OCI-LY7 (cell line): ENCODE data around the gene SREBF1. TPM values are rescaled to one million over a fixed set of nuclear protein-coding genes. Genes with fewer than 3 reads are reported as not detected.

Experiments
- BruUV-seq: library from RNA; stranded (reverse); fragments of 400-500 nt; replicated peaks from 2 replicates; lab custom pipeline; 2021; lab: Mats Ljungman, UMichigan
- CTCF ChIA-PET: fragments of 300-600 bp; sonication (Branson Sonifier 250); formaldehyde crosslinking; loops from one replicate; lab custom pipeline; 2022; ENCODE audit warnings: antibody characterized with exemption; ENCODE audit not compliant: unreplicated experiment; lab: Charles Lee
- POLR2A ChIA-PET: fragments of 300-600 bp; sonication (Branson Sonifier 250); formaldehyde crosslinking; loops from one replicate; lab custom pipeline; 2022; ENCODE audit warnings: antibody characterized with exemption; lab: Charles Lee
- DNase-seq: peaks from one replicate; pipeline ENCODE4 v3.0.0-alpha.2; 2015; ENCODE audit warnings: low spot score
- H2AFZ ChIP-seq: fragments of 200-600 bp; sonication (generic), shearing (Covaris generic); 2 replicates; pipeline ENCODE4 v1.6.1; 2014; ENCODE audit warnings: mild to moderate bottlenecking, antibody characterized with exemption, low read length, moderate library complexity
- H3K27ac ChIP-seq: fragments of 200-600 bp; sonication (generic); 2 replicates; pipeline ENCODE4 v1.5.1; 2014; ENCODE audit warnings: mixed run types, low read depth, mild to moderate bottlenecking, moderate library complexity, low read length, inconsistent platforms; ENCODE audit not compliant: poor library complexity, severe bottlenecking
- H3K36me3 ChIP-seq: fragments of 200-600 bp; sonication (generic); 2 replicates; pipeline ENCODE4 v1.6.1; 2014; ENCODE audit warnings: mild to moderate bottlenecking, antibody characterized with exemption, low read length, moderate library complexity, mixed read lengths; ENCODE audit not compliant: insufficient read depth
- H3K4me1 ChIP-seq: fragments of 200-600 bp; sonication (generic); 2 replicates; pipeline ENCODE4 v1.5.1; 2014; ENCODE audit warnings: mild to moderate bottlenecking, low read length; ENCODE audit not compliant: insufficient read depth, poor library complexity, severe bottlenecking
- H3K4me2 ChIP-seq: fragments of 200-600 bp; sonication (generic); 2 replicates; pipeline ENCODE4 v1.6.1; 2014; ENCODE audit warnings: mild to moderate bottlenecking, low read length
- H3K4me3 ChIP-seq: fragments of 200-600 bp; sonication (generic); 2 replicates; pipeline ENCODE4 v1.5.1; 2014; ENCODE audit warnings: mild to moderate bottlenecking, low read depth, low read length; ENCODE audit not compliant: poor library complexity, severe bottlenecking
- H3K79me2 ChIP-seq: fragments of 200-600 bp; sonication (generic); 2 replicates; pipeline ENCODE4 v1.6.1; 2016; ENCODE audit warnings: low read depth, mild to moderate bottlenecking, low read length, moderate library complexity, mixed read lengths; ENCODE audit not compliant: insufficient read depth
- H3K9me2 ChIP-seq: fragments of 200-600 bp; sonication (generic); 2 replicates; pipeline ENCODE4 v1.6.1; 2016; ENCODE audit warnings: mild to moderate bottlenecking, low read length, mixed read lengths; ENCODE audit not compliant: insufficient read depth
- H3K9me3 ChIP-seq: fragments of 200-600 bp; sonication (generic); 2 replicates; pipeline ENCODE4 v1.6.1; 2014; ENCODE audit warnings: mild to moderate bottlenecking, mixed run types, low read length, mixed read lengths
- H4K20me1 ChIP-seq: fragments of 200-600 bp; sonication (generic); 2 replicates; pipeline ENCODE4 v1.6.1; 2014; ENCODE audit warnings: mild to moderate bottlenecking, antibody characterized with exemption, low read length, moderate library complexity, mixed read lengths; ENCODE audit not compliant: insufficient read depth
- CTCF ChIP-seq: fragments of 200-600 bp; sonication (generic); conservative IDR thresholded peaks from 2 replicates; pipeline ENCODE4 v1.5.1; 2014; ENCODE audit warnings: mild to moderate bottlenecking, antibody characterized with exemption, low read length, moderate library complexity, mixed read lengths
- EZH2phosphoT487 ChIP-seq: fragments of 200-600 bp; sonication (generic); IDR thresholded peaks from 2 replicates; pipeline ENCODE4 v1.6.1; 2018; ENCODE audit warnings: low read depth, borderline replicate concordance, mild to moderate bottlenecking, mixed run types, antibody characterized with exemption, low read length, moderate library complexity, mixed read lengths
- intact Hi-C: fragments of 100-400 bp; cut with micrococcal nuclease; formaldehyde crosslinking; loops from one replicate; pipeline ENCODE4 v1.10.0; 2022; ENCODE audit not compliant: unreplicated experiment
- total RNA-seq, 2 experiments: library from RNA; depleted of rRNA in 1 of 2; stranded (reverse); fragments of >200 nt in 1 of 2; shearing (Covaris generic) in 1 of 2; gene quantifications; 2 replicates each; pipeline ENCODE4 v1.2.3, GENCODE V29; 2014 to 2022

Gene SREBF1
- total RNA-seq, 2 experiments from 2014 or later: 70.4 to 187 TPM

DNA sequence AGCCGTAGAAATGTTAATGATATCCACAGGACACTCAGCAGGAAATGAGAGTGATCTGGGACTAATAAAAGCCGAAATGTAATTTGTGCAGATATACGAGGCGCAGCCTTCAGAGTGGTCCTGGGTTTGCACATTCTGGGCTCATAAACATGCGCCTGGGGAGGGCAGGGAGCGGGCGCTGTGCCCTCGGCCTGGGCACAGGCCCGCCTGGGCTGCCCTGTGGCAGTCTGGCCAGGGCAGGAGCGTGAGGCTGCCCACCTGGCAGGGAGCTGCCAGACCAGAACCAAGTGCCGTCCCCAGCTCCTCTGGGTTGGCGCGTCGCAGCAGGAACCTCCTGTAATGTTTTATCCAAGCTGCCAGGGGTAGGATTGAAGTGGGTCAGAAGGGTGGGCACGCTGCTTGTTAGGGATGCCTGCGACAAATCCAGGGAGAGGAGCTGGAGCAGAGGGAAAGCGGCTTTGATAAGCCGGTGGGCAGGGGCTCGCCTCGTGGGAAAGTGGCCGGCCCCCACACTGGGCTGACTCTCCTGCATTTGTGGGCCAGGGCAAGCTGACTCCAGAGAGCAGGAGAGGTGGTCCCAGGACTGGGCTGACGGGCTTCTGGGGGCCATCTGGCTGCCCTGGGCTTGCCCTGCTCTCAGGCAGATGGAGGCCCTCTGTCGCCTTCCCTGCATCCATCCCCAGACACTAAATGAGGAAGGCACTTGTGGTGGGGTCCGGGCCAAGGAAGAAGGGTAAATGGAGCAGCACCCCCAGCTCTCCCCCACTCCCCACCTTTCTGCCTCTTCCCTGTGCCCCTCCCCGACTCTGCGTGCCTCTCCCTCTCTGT lies 45.9 kb downstream of the SREBF1 start:
- POLR2A ChIA-PET: interaction anchor here (1.0 kb wide), 2 partner anchors 44 to 47 kb away, joined by 3 to 4 read pairs; no protein-coding TSS in a partner anchor
- CTCF ChIA-PET: no interaction called here
- Histone ChIP-seq H4K20me1 (no peaks in the 10 kb centered on the region), H3K36me3 (peaks cover 24% of the 10 kb centered on the region), H3K79me2 (no peaks in the 10 kb centered on the region), H3K4me1 (peaks cover 6% of the 10 kb centered on the region), H3K4me2 (no peak overlapping the region), H3K9me3 (no peaks in the 10 kb centered on the region), H3K27ac (no peak overlapping the region), H2AFZ (no peak overlapping the region), H3K9me2 (no peaks in the 10 kb centered on the region), H3K4me3 (no peak overlapping the region)
- no TSS peak for BruUV-seq
- TF ChIP-seq CTCF (no peak), EZH2phosphoT487 (no peak)
- no peak for DNase-seq
- intact Hi-C loops: no loop called here

DNA sequence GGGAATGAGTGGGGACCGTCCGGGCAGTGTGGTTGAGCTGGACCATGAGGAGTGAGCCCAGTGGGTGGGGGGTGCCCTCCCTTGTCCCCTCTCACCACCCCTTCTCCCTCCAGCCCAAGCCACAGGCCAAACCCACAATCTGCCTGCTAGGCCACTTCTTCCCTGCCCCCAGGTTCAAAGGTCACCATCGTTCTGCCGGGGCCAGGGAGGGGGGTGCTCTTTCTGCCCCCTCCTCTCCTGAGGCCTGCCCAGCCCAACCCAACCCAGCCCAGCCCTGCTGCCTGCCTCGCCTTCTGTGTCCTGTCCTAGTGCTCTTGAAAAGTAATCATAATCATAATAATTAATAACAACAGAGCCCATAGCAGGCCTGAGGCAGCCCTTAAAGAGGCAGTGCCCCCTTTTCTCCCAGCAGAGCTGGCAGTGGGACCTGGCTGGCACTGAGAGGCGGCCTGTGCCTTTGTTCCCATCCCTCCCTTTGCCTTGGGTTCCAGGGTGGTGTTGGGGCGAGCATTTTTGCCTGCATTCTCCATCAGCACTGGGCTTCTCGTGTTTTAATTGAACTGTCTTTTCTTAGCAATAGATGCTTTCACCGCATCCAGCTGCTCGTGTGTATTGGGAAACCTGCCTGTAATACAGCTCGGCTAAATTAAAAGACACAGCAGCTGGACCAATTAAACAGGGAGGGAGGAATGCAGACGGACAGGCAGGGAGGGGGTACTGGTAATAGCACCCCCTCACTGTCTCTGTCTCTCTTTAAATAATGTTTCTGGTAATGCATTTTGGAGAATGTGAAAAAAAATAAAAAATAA lies 46.8 kb downstream of the SREBF1 start:
- ChIA-PET POLR2A (interaction anchor here (1.0 kb wide), 2 partner anchors 44 to 48 kb away, joined by 3 to 4 read pairs; no protein-coding TSS in a partner anchor), CTCF (no interaction called here)
- no peaks in the 10 kb centered on the region for H3K9me2 ChIP-seq
- H3K9me3 ChIP-seq: no peaks in the 10 kb centered on the region
- peaks cover 14% of the 10 kb centered on the region for H3K4me1 ChIP-seq
- H4K20me1 ChIP-seq: no peaks in the 10 kb centered on the region
- TF ChIP-seq EZH2phosphoT487 (no peak), CTCF (no peak)
- H3K79me2 ChIP-seq: no peaks in the 10 kb centered on the region
- no peak for DNase-seq
- no peak overlapping the region for H3K27ac ChIP-seq
- intact Hi-C loops: no loop called here
- peaks cover 20% of the 10 kb centered on the region for H3K36me3 ChIP-seq
- no peak overlapping the region for H3K4me2 ChIP-seq
- no peak overlapping the region for H3K4me3 ChIP-seq
- BruUV-seq: no TSS peak
- no peak overlapping the region for H2AFZ ChIP-seq
